Tibial nerve (tissue), 4 donors: ENCODE measurements around the gene CLEC14A. TPM values are rescaled to one million over a fixed set of nuclear protein-coding genes. Genes with fewer than 3 reads are reported as not detected.

Experiments
- DNase-seq, 2 donors: peaks; one replicate each; pipeline ENCODE4 v3.0.0-alpha.2; 2019; ENCODE audit warnings: low spot score in 2 of 2
- H3K27ac ChIP-seq, 4 donors: fragments of 200-600 bp; sonication (generic) in 3 of 4; one replicate each; pipeline ENCODE4 v1.5.1; 2017 to 2019; ENCODE audit warnings: mild to moderate bottlenecking in 1 of 4
- H3K27me3 ChIP-seq, 2 donors: fragments of 200-600 bp; sonication (generic) in 1 of 2; one replicate each; pipeline versions ENCODE4 v1.5.1 to v1.6.0; 2017 to 2019
- H3K36me3 ChIP-seq, 3 donors: fragments of 200-600 bp; sonication (generic); one replicate each; pipeline ENCODE4 v1.5.1; 2018 to 2019
- H3K4me1 ChIP-seq, 4 donors: fragments of 200-600 bp; sonication (generic) in 3 of 4; one replicate each; pipeline ENCODE4 v1.5.1; 2017 to 2019
- H3K4me3 ChIP-seq, 4 donors: fragments of 200-600 bp; sonication (generic) in 3 of 4; one replicate each; pipeline ENCODE4 v1.5.1; 2017 to 2019; ENCODE audit warnings: mild to moderate bottlenecking in 1 of 4, moderate library complexity in 1 of 4
- H3K9me3 ChIP-seq, 4 donors: fragments of 200-600 bp; sonication (generic) in 3 of 4; one replicate each; pipeline ENCODE4 v1.5.1; 2017 to 2019
- CTCF ChIP-seq, 5 experiments: fragments of 200-600 bp in 3 of 5; fragments of 450-650 bp in 2 of 5; sonication (generic) in 3 of 5; IDR thresholded peaks; one replicate each; pipeline ENCODE4 v1.5.1; 2016 to 2019; ENCODE audit warnings: antibody characterized with exemption in 5 of 5, mild to moderate bottlenecking in 3 of 5, moderate library complexity in 2 of 5
- EP300 ChIP-seq, 2 donors: sonication (generic); formaldehyde crosslinking; IDR thresholded peaks; one replicate each; pipeline ENCODE4 v1.6.1; 2017; ENCODE audit warnings: antibody characterized with exemption in 2 of 2, mild to moderate bottlenecking in 1 of 2
- POLR2A ChIP-seq, 2 donors: fragments of 450-650 bp; IDR thresholded peaks; one replicate each; pipeline ENCODE4 v1.6.1; 2017; ENCODE audit warnings: antibody characterized with exemption in 2 of 2, mild to moderate bottlenecking in 2 of 2, moderate library complexity in 2 of 2
- WGBS, 2 donors: methylation state at CpG; one replicate each; pipeline ENCODE4 v1.1.5; 2018; 5-methylcytosine and 5-hydroxymethylcytosine counted together
- total RNA-seq, 4 donors: library from RNA; depleted of rRNA; stranded (reverse); fragments of >200 nt; gene quantifications; one replicate each; pipeline ENCODE4 v1.1.0, GENCODE V29; 2016

The CLEC14A gene
- total RNA-seq, 4 donors from 2014 or later: 28.5 to 76.5 (median 64.3) TPM

- no peaks in the 10 kb centered on the region for H3K36me3 ChIP-seq
- no peak overlapping the region for H3K27ac ChIP-seq
- H3K27me3 ChIP-seq: peaks cover 0 to 44% of the 10 kb centered on the region in 2 donors
- peaks cover 0 to 4% (median 0%) of the 10 kb centered on the region in 4 donors for H3K9me3 ChIP-seq
- TF ChIP-seq CTCF (IDR thresholded peaks at IDR 0.05): no peak
- no peak for TF ChIP-seq EP300 (IDR thresholded peaks at IDR 0.05)
- no peak for TF ChIP-seq POLR2A (IDR thresholded peaks at IDR 0.05)
- peak overlapping the region in 3 of 4 donors; percentile 5 to 50 (median 9) for H3K4me3 ChIP-seq
- no peak for DNase-seq
- WGBS, 2 donors: 1 to 4% methylated on average over 27 to 29 of the region's 29 CpGs
- peaks cover 0 to 44% (median 7%) of the 10 kb centered on the region in 4 donors for H3K4me1 ChIP-seq
Observed at GRCh38 chr14:38210587-38211216, 45.2 kb downstream of the CLEC14A start.

GRCh38 chr14:38209572-38210557, 46.0 kb downstream of the CLEC14A start:
- Histone ChIP-seq H3K9me3 (peaks cover 0 to 4% (median 0%) of the 10 kb centered on the region in 4 donors), H3K4me1 (peaks cover 0 to 44% (median 7%) of the 10 kb centered on the region in 4 donors), H3K27me3 (peaks cover 0 to 44% of the 10 kb centered on the region in 2 donors), H3K36me3 (no peaks in the 10 kb centered on the region), H3K4me3 (peak overlapping the region; percentile 13 to 50 (median 24)), H3K27ac (peak overlapping the region in 1 of 4 donors; percentile 13)
- DNase-seq: no peak
- TF ChIP-seq EP300 (IDR thresholded peaks at IDR 0.05): no peak
- no peak for TF ChIP-seq POLR2A (IDR thresholded peaks at IDR 0.05)
- TF ChIP-seq CTCF (IDR thresholded peaks at IDR 0.05): no peak
- WGBS, 2 donors: 9% methylated on average over 29 to 51 of the region's 69 CpGs

- TF ChIP-seq CTCF (IDR thresholded peaks at IDR 0.05): peak in 1 of 5 experiments; percentile 8
- no peak for TF ChIP-seq EP300 (IDR thresholded peaks at IDR 0.05)
- no peak for TF ChIP-seq POLR2A (IDR thresholded peaks at IDR 0.05)
- 1 to 2% methylated on average over 38 to 40 of the region's 59 CpGs for WGBS, 2 donors
- DNase-seq: no peak
Observed at GRCh38 chr14:38208618-38209562, 47.0 kb downstream of the CLEC14A start.

GRCh38 chr14:38207736-38208617, 47.9 kb downstream of the CLEC14A start, which contains the start of gene SSTR1:
Gene SSTR1 (plus strand): TSS chr14:38207904. CDS start chr14:38209390, 1,486 bp downstream.
- Histone ChIP-seq H3K27me3 (peaks cover 0 to 43% of the 10 kb centered on the region in 2 donors), H3K4me3 (peak within 1 kb of the TSS; percentile 13 to 50 (median 24)), H3K27ac (peak within 1 kb of the TSS in 2 of 4 donors; percentile 30 to 57), H3K9me3 (peaks cover 0 to 4% (median 0%) of the 10 kb centered on the region in 4 donors), H3K36me3 (no peaks in the 10 kb centered on the region), H3K4me1 (peaks cover 0 to 44% (median 7%) of the 10 kb centered on the region in 4 donors)
- DNase-seq: no peak
- WGBS, 2 donors: 1 to 3% methylated on average over 47 to 49 of the region's 49 CpGs
- TF ChIP-seq POLR2A (IDR thresholded peaks at IDR 0.05) (no peak), CTCF (IDR thresholded peaks at IDR 0.05) (no peak), EP300 (IDR thresholded peaks at IDR 0.05) (no peak)

More at GRCh38 chr14:38208618-38209562, 47.0 kb downstream of the CLEC14A start:
- H3K4me1 ChIP-seq: peaks cover 0 to 44% (median 7%) of the 10 kb centered on the region in 4 donors
- H3K27me3 ChIP-seq: peaks cover 0 to 44% of the 10 kb centered on the region in 2 donors
- peak overlapping the region in 2 of 4 donors; percentile 13 to 57 for H3K27ac ChIP-seq
- H3K36me3 ChIP-seq: no peaks in the 10 kb centered on the region
- peak overlapping the region; percentile 13 to 50 (median 24) for H3K4me3 ChIP-seq
- peaks cover 0 to 4% (median 0%) of the 10 kb centered on the region in 4 donors for H3K9me3 ChIP-seq
